ENCODE results near the gene NOTUM. TPM values are rescaled to one million over a fixed set of nuclear protein-coding genes. Genes with fewer than 3 reads are reported as not detected.

NOTUM gene
- total and polyA plus RNA-seq, 9 of the 15 experiments (the other 6 are each of a cell fraction or from before 2014, with no cell fraction given), result 0.03 to 14.0 (median 4.1) TPM

DNA sequence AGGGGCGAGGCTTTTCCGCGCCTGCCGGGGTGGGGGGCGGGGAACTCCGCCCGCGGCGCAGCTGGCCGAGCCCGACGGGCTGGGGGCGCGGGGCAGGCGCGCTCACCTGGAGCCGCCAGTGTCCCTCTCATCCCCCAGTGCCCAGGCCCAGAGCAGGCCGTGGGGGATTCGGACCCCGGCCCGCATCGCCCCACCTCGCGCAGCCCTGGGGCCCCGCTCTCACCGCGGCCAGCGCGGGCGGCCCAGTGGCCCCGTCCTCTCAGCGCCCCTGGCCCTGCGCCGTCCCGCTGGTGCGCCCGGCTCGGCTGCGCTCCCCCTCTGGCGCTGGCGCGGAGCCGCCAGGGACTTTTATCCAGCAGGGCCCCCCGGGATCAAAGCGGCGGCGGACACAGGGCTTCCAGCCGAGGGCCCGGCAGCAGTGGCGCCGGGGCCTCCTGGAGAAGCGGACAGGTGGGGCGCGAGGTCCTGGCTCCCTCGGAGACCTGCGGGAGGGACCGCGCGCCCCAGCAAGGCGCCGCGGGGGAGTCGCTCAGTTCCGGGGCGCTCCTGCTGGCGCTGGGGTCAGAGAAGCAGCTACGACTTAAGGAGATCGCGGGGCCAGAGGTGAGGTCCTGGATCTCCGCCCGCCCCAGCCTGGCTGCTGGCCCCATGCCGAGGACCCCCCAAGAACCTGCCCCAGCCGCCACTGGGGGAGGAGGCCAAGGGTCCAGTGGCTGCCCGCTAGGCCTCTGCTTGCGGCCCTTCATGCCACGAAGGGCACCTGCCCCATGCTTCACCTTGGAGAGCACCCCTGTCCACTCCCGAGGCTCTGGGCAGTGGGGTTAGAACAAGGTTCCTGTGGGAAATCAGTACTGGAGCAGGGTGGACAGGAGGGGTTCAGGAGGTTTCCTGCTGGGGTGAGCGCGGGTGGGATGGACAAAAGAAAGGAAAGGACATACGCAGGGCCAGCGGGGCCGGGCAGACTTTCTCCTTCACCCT, 823 bp upstream of the NOTUM start (continued):
- TF ChIP-seq, protein P1, sequence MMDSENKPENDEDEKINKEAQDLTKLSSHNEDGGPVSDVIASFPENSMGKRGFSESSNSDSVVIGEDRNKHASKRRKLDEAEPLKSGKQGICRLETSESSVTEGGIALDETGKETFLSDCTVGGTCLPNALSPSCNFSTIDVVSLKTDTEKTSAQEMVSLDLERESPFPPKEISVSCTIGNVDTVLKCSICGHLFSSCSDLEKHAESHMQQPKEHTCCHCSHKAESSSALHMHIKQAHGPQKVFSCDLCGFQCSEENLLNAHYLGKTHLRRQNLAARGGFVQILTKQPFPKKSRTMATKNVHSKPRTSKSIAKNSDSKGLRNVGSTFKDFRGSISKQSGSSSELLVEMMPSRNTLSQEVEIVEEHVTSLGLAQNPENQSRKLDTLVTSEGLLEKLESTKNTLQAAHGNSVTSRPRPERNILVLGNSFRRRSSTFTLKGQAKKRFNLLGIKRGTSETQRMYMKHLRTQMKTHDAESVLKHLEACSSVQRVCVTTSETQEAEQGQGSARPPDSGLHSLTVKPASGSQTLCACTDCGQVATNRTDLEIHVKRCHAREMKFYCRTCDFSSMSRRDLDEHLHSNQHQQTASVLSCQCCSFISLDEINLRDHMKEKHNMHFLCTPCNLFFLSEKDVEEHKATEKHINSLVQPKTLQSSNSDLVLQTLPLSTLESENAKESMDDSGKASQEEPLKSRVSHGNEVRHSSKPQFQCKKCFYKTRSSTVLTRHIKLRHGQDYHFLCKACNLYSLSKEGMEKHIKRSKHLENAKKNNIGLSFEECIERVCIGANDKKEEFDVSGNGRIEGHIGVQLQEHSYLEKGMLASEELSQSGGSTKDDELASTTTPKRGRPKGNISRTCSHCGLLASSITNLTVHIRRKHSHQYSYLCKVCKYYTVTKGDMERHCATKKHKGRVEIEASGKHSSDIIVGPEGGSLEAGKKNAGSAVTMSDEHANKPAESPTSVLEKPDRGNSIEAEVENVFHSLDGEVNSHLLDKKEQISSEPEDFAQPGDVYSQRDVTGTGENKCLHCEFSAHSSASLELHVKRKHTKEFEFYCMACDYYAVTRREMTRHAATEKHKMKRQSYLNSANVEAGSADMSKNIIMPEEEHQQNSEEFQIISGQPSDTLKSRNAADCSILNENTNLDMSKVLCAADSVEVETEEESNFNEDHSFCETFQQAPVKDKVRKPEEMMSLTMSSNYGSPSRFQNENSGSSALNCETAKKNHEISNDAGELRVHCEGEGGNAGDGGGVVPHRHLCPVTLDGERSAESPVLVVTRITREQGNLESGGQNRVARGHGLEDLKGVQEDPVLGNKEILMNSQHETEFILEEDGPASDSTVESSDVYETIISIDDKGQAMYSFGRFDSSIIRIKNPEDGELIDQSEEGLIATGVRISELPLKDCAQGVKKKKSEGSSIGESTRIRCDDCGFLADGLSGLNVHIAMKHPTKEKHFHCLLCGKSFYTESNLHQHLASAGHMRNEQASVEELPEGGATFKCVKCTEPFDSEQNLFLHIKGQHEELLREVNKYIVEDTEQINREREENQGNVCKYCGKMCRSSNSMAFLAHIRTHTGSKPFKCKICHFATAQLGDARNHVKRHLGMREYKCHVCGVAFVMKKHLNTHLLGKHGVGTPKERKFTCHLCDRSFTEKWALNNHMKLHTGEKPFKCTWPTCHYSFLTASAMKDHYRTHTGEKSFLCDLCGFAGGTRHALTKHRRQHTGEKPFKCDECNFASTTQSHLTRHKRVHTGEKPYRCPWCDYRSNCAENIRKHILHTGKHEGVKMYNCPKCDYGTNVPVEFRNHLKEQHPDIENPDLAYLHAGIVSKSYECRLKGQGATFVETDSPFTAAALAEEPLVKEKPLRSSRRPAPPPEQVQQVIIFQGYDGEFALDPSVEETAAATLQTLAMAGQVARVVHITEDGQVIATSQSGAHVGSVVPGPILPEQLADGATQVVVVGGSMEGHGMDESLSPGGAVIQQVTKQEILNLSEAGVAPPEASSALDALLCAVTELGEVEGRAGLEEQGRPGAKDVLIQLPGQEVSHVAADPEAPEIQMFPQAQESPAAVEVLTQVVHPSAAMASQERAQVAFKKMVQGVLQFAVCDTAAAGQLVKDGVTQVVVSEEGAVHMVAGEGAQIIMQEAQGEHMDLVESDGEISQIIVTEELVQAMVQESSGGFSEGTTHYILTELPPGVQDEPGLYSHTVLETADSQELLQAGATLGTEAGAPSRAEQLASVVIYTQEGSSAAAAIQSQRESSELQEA (IDR thresholded peaks at IDR 0.05; ENCODE audit: low read depth), result no peak
- no peak for TF ChIP-seq ZNF707 (CRISPR knock-in tag; conservative IDR thresholded peaks at IDR 0.05)
- TF ChIP-seq COPS2 (conservative IDR thresholded peaks at IDR 0.05), result no peak
- no peak for TF ChIP-seq SAP30 (IDR thresholded peaks at IDR 0.05; ENCODE audit: borderline replicate concordance, insufficient read depth, low read depth, low read length, poor library complexity, severe bottlenecking)
- no peak for TF ChIP-seq ILK (tag; IDR thresholded peaks at IDR 0.05; ENCODE audit: borderline replicate concordance, low read depth)
- no peak for TF ChIP-seq MBD1 (CRISPR knock-in tag; IDR thresholded peaks at IDR 0.05)
- peak; percentile 42 for TF ChIP-seq VEZF1 (CRISPR knock-in tag; IDR thresholded peaks at IDR 0.05)
- no peak for TF ChIP-seq ETV5 (CRISPR knock-in tag; IDR thresholded peaks at IDR 0.05; ENCODE audit: low read depth)
- no peak for TF ChIP-seq BRF1 (IDR thresholded peaks at IDR 0.05; ENCODE audit: borderline replicate concordance, extremely low read depth, insufficient read length)
- TF ChIP-seq, protein P2, sequence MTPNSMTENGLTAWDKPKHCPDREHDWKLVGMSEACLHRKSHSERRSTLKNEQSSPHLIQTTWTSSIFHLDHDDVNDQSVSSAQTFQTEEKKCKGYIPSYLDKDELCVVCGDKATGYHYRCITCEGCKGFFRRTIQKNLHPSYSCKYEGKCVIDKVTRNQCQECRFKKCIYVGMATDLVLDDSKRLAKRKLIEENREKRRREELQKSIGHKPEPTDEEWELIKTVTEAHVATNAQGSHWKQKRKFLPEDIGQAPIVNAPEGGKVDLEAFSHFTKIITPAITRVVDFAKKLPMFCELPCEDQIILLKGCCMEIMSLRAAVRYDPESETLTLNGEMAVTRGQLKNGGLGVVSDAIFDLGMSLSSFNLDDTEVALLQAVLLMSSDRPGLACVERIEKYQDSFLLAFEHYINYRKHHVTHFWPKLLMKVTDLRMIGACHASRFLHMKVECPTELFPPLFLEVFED (CRISPR knock-in tag; conservative IDR thresholded peaks at IDR 0.05), result no peak
- no peak for TF ChIP-seq ZNF766 (CRISPR knock-in tag; conservative IDR thresholded peaks at IDR 0.05)
- TF ChIP-seq SP2 (IDR thresholded peaks at IDR 0.05; ENCODE audit: extremely low read depth, low read depth, low read length, poor library complexity, severe bottlenecking), result no peak
